Measurements from ENCODE around the gene ZNF101. TPM values are rescaled to one million over a fixed set of nuclear protein-coding genes. Genes with fewer than 3 reads are reported as not detected.
"Not testable (repeated sequence)": the region's sequence is repeated elsewhere in the genome, so short reads cannot be mapped to it uniquely, and the experiment has no call there.

ZNF101 gene
- total RNA-seq, 1 experiment from 2014 or later, result 14.5 TPM

GRCh38 chr19:19691683-19692082 lies 23.0 kb downstream of the ZNF101 start:
- Histone ChIP-seq H3K27ac (ENCODE audit: low read depth, low read length, poor library complexity, severe bottlenecking) (no peak overlapping the region), H3K9me3 (ENCODE audit: low read depth, low read length, poor library complexity, severe bottlenecking) (no peaks in the 10 kb centered on the region), H3K4me3 (ENCODE audit: low read depth, low read length, poor library complexity, severe bottlenecking) (no peak overlapping the region), H3K27me3 (replicated peaks; ENCODE audit: insufficient read depth, low read depth, low read length, poor library complexity) (no peaks in the 10 kb centered on the region), H3K36me3 (ENCODE audit: insufficient read depth, low read length, poor library complexity, severe bottlenecking) (no peaks in the 10 kb centered on the region), H3K4me1 (ENCODE audit: insufficient read depth, low read length, poor library complexity, severe bottlenecking) (no peaks in the 10 kb centered on the region)
- BruUV-seq (replicated peaks), result no TSS peak
- DNase-seq (ENCODE audit: low spot score), result no peak
- intact Hi-C loops (cut with micrococcal nuclease; ENCODE audit: unreplicated experiment), result no loop called here
- TF ChIP-seq, protein P1, sequence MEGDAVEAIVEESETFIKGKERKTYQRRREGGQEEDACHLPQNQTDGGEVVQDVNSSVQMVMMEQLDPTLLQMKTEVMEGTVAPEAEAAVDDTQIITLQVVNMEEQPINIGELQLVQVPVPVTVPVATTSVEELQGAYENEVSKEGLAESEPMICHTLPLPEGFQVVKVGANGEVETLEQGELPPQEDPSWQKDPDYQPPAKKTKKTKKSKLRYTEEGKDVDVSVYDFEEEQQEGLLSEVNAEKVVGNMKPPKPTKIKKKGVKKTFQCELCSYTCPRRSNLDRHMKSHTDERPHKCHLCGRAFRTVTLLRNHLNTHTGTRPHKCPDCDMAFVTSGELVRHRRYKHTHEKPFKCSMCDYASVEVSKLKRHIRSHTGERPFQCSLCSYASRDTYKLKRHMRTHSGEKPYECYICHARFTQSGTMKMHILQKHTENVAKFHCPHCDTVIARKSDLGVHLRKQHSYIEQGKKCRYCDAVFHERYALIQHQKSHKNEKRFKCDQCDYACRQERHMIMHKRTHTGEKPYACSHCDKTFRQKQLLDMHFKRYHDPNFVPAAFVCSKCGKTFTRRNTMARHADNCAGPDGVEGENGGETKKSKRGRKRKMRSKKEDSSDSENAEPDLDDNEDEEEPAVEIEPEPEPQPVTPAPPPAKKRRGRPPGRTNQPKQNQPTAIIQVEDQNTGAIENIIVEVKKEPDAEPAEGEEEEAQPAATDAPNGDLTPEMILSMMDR (conservative IDR thresholded peaks at IDR 0.05; ENCODE audit: low read depth, low read length), result no peak
- TF ChIP-seq EZH2 (IDR thresholded peaks at IDR 0.05; ENCODE audit: borderline replicate concordance, low read depth, low read length, poor library complexity, severe bottlenecking), result no peak
- POLR2A ChIA-PET (ENCODE audit: low non-redundant PET), result no interaction called here
- CTCF ChIA-PET, result no interaction called here

- no peak for DNase-seq (ENCODE audit: low spot score)
- ChIA-PET POLR2A (ENCODE audit: low non-redundant PET) (no interaction called here), CTCF (no interaction called here)
- TF ChIP-seq, protein P1 (conservative IDR thresholded peaks at IDR 0.05; ENCODE audit: low read depth, low read length), result no peak
- no peak for TF ChIP-seq EZH2 (IDR thresholded peaks at IDR 0.05; ENCODE audit: borderline replicate concordance, low read depth, low read length, poor library complexity, severe bottlenecking)
- Histone ChIP-seq H3K4me3 (ENCODE audit: low read depth, low read length, poor library complexity, severe bottlenecking) (no peak overlapping the region), H3K27ac (ENCODE audit: low read depth, low read length, poor library complexity, severe bottlenecking) (no peak overlapping the region), H3K36me3 (ENCODE audit: insufficient read depth, low read length, poor library complexity, severe bottlenecking) (no peaks in the 10 kb centered on the region), H3K9me3 (ENCODE audit: low read depth, low read length, poor library complexity, severe bottlenecking) (no peaks in the 10 kb centered on the region), H3K4me1 (ENCODE audit: insufficient read depth, low read length, poor library complexity, severe bottlenecking) (no peaks in the 10 kb centered on the region), H3K27me3 (replicated peaks; ENCODE audit: insufficient read depth, low read depth, low read length, poor library complexity) (no peaks in the 10 kb centered on the region)
- intact Hi-C loops (cut with micrococcal nuclease; ENCODE audit: unreplicated experiment), result no loop called here
- no TSS peak for BruUV-seq (replicated peaks)
These were observed 27.7 kb downstream of the ZNF101 start for GRCh38 chr19:19696386-19696785.

DNA sequence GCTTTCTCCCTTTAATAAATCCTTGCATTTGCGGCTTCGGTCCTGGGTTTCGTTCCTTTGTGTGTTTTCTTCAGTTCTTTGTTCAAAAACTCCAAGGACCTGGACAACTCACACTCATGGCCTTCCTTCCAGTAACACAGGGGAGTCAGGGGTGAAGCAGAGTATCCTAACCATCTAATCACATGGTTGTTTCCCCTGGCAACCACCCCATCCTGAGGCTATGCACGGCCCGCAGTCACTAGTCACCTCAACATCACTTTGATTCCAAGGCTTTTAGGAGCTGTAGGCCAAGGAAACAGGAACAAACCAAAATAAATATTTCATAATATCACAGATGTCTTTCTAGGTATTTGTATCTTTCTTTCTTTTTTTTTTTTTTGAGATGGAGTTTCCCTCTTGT lies 28.9 kb downstream of the ZNF101 start:
- DNase-seq (ENCODE audit: low spot score), result no peak
- BruUV-seq (replicated peaks), result no TSS peak

DNA sequence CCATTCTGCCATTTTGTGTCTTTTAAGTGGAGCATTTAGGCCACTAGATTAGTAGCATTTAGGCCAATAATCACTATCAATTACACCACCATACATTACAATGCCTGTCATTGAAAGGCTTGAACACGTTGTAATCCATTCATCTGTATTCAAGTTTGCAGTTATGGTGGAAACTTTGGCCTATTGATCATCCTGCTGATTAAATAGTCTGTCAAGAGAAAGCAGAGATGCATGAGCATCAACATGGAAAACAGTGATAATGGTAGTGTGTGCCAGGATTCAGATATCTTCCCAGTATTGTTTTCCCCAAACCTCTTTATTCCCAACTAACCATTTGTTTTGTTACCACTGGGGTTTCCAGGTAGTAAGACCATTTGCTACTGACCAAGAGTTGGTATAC lies 31.9 kb downstream of the ZNF101 start:
- H3K27me3 ChIP-seq (replicated peaks; ENCODE audit: insufficient read depth, low read depth, low read length, poor library complexity); H3K9me3 ChIP-seq (ENCODE audit: low read depth, low read length, poor library complexity, severe bottlenecking); H3K4me1 ChIP-seq (ENCODE audit: insufficient read depth, low read length, poor library complexity, severe bottlenecking); H3K36me3 ChIP-seq (ENCODE audit: insufficient read depth, low read length, poor library complexity, severe bottlenecking); H3K4me3 ChIP-seq (ENCODE audit: low read depth, low read length, poor library complexity, severe bottlenecking); intact Hi-C loops (cut with micrococcal nuclease; ENCODE audit: unreplicated experiment); DNase-seq (ENCODE audit: low spot score); H3K27ac ChIP-seq (ENCODE audit: low read depth, low read length, poor library complexity, severe bottlenecking); POLR2A ChIA-PET (ENCODE audit: low non-redundant PET); CTCF ChIA-PET; BruUV-seq (replicated peaks): not testable (repeated sequence)

More for the DNA sequence above, 28.9 kb downstream of the ZNF101 start:
- no peak for TF ChIP-seq EZH2 (IDR thresholded peaks at IDR 0.05; ENCODE audit: borderline replicate concordance, low read depth, low read length, poor library complexity, severe bottlenecking)
- TF ChIP-seq, protein P1 (conservative IDR thresholded peaks at IDR 0.05; ENCODE audit: low read depth, low read length), result no peak
- H3K9me3 ChIP-seq (ENCODE audit: low read depth, low read length, poor library complexity, severe bottlenecking), result no peaks in the 10 kb centered on the region
- POLR2A ChIA-PET (ENCODE audit: low non-redundant PET), result no interaction called here
- CTCF ChIA-PET, result no interaction called here
- H3K27ac ChIP-seq (ENCODE audit: low read depth, low read length, poor library complexity, severe bottlenecking), result no peak overlapping the region
- H3K4me3 ChIP-seq (ENCODE audit: low read depth, low read length, poor library complexity, severe bottlenecking), result no peak overlapping the region
- intact Hi-C loops (cut with micrococcal nuclease; ENCODE audit: unreplicated experiment), result no loop called here
- no peaks in the 10 kb centered on the region for H3K4me1 ChIP-seq (ENCODE audit: insufficient read depth, low read length, poor library complexity, severe bottlenecking)
- no peaks in the 10 kb centered on the region for H3K27me3 ChIP-seq (replicated peaks; ENCODE audit: insufficient read depth, low read depth, low read length, poor library complexity)
- H3K36me3 ChIP-seq (ENCODE audit: insufficient read depth, low read length, poor library complexity, severe bottlenecking), result no peaks in the 10 kb centered on the region

Measured in A673 (cell line).